NCI-H526 treated with DMSO at 0.1 percent for 48 hours (cell line): Measurements from ENCODE around the gene RALGPS1.

Experiments used
- DNase-seq: peaks from one replicate; lab custom pipeline; 2025; lab: John Stamatoyannopoulos, UW

RALGPS1 gene

GRCh38 chr9:127053960-127054359, 139.4 kb downstream of the RALGPS1 start:
- DNase-seq: no peak

DNA sequence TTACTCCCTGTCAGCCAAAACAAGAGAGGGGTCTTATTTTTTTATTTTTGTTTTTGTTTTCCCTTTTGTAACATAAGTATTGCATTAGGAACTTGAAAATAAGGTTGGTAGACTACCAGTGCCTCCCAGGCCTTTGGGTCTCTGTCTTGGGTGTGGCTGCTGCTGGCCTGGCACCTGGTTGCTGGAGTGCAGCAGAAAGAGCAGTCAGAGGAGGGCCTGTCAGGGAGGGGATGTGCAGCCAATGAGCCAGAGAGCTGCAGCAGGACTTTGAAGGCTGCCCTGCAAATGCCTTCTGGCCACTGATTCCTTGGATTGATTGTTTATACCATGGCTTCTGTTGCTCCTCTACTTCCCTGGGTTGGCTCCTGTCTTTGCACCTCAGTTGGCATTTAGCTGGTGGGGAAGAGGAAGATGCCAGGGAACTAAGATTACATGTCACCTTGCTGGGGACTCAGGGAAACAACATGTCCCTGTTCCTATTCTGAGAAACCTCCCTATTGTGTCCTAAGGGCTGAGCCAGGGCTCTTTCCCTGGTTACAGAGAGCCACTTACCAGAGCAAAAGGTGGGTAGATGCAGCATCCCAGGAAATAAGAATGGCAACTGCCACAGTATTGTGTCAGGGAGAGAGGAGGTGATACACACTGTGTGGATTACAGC, 141.3 kb downstream of the RALGPS1 start:
- no peak for DNase-seq

- no peak for DNase-seq
Measured at GRCh38 chr9:127056446-127056845, 141.9 kb downstream of the RALGPS1 start.

DNA sequence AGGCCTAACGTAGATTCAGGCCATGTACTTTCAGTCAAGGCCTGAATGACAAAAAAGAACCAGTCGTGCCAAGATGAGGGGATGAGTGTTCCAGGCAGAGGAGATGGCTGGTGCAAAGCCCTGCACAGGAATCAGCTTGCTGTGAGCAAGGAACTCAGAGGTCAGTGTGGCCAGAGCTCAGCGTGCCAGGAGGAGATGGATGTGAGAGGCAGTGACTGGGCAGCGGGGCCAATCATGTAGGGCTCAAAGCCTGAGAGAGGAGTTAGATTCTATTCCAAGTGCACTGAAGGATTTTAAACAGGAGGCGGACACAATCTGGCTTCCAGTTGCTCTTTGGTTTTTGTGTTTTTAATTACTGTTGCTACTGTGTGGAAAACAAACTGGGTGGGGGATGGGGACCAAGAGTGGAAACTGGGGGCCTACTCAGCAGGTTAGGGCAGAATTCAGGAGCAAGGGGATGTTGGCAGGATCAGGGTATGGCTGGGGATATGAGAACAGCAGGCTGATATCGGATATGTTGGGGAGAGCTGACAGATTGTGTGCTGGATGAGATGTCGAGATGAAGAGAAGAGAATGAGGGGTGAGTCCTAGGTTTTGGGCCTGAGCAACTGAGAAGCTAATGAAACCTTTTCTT, 143.5 kb downstream of the RALGPS1 start:
- no peak for DNase-seq

DNA sequence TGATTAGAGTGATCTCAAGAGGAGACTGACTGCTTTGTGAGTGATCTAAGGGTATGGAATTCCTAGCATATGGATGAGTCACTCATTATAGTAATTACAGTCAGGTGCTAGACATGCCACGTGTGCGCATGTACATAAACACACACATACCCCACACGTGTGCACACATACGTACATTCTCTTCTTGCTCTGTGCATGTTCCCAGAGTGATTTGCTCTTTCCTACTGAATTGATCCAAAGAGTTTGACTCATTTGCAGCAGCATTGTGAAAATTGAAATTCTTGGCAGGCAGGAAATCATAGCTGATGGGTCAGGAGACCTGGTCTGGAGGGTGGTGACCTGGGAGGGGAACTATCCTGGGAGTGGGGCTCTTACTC, 144.1 kb downstream of the RALGPS1 start:
- DNase-seq: no peak

DNA sequence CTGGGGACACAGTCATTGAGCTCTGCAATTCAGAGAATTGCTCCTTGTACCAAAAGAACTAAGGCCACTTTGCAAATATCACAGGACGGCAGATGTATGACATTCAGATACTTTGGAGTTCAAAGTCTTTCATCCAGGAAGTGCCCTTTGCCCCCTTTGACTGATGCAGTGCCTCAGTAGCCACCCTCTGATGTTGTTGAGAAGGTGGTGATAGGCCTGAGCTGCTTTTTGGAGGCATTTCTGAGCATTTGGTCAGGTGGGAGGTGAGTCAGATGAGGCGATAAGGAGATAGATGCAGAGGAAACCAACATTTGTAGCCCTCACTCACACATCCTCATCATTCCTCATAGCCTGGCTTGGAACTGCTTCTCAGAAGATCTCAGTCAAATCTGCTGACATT, 144.4 kb downstream of the RALGPS1 start:
- DNase-seq: no peak

GRCh38 chr9:127059765-127060361, 145.3 kb downstream of the RALGPS1 start:
- no peak for DNase-seq

GRCh38 chr9:127061411-127061810, 146.8 kb downstream of the RALGPS1 start:
- no peak for DNase-seq

DNA sequence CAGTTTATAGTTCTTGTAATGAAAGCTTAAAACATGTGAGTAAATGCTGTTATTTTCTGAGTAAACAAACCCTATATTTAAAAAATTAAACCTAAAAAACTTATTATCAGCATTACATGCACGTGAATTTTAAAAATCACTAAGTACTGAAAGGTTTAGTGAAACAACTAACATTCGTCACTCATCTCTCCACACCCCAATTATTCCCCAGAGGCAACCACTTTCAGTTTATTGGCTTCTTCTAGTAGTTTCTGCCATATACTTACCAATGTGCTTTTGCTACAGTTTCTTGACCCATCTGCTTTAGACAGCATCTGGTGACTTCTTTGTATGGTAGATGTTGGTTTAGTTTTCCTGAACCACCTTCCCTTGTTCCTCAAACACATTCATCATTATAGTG, 149.8 kb downstream of the RALGPS1 start:
- DNase-seq: no peak

GRCh38 chr9:127065592-127065991, 151.0 kb downstream of the RALGPS1 start:
- no peak for DNase-seq

DNA sequence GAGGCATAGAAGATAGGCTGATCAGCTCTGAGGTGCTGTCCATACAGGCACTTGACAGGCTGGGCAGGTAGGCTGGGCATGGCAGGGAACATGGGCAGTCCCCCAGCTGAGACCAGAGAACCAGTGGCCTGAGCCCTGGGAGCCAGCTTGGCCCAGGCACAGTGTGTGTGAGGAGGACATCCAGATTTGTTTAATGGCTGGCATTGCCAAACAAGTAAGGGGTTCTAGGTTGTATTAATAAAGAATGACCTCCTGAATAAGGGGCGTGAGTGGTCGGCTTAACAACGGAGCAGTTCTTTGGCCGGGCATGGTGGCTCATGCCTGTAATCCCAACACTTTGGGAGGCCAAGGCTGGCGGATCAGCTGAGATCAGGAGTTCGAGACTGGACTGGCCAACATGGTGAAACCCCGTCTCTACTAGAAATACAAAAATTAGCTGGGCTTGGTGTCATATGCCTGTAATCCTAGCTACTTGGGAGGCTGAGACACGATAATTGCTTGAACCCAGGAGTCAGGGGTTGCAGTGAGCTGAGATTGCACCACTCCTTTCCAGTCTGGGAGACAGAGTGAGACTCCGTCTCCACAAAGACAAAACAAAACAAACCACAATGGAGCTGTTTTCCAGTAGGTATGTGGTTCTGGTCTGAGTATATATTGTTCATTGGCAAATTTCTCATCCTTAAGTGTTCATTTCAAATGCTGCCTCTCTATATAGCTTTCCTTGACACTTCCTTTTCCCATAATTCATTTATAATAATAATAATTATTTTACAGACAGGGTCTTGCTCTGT, 151.7 kb downstream of the RALGPS1 start:
- DNase-seq: no peak

DNA sequence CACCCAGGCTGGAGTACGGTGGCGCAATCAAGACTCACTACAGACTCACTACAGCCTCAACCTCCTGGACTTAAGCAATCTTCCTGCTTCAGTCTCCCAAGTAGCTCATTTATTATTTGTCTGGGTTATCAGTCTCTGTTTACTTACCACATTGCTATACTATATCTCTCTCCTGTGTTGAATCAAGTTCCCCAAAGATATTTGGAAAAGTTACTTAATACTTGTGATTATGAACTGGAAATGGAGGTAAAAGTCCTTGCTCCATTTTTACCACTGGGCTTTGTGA, 152.2 kb downstream of the RALGPS1 start:
- DNase-seq: no peak

DNA sequence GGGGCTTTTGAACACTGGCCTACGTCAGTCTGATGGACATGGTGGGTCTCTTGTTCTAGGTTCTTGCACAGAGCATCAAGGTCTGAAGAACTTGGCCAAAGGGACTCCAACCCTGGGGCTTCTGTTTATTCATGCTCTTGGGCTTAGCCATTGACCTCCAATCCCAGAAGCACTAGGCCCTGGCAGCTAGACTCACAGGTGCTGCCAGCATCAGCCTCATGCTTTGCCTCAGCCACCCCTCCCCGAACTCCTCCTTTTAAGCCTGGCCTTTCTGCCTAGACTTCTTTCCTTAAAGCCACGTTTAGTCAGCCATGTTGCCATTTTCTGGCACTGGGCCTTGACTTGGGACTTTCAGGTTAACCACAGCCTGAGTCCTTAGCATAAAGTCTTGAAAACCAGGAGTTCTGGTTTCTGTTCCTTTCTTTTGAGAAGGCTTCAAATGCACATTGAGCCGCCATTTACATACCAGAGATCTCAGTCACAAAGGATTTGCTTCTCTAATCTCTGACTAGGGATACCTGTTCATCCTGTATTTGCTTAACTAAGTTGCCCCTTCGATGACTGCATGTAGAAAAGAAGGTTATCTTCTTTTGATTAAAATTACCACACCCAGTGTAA, 153.1 kb downstream of the RALGPS1 start:
- DNase-seq: no peak

- no peak for DNase-seq
Measured at GRCh38 chr9:127074561-127075548, 160.3 kb downstream of the RALGPS1 start.

DNA sequence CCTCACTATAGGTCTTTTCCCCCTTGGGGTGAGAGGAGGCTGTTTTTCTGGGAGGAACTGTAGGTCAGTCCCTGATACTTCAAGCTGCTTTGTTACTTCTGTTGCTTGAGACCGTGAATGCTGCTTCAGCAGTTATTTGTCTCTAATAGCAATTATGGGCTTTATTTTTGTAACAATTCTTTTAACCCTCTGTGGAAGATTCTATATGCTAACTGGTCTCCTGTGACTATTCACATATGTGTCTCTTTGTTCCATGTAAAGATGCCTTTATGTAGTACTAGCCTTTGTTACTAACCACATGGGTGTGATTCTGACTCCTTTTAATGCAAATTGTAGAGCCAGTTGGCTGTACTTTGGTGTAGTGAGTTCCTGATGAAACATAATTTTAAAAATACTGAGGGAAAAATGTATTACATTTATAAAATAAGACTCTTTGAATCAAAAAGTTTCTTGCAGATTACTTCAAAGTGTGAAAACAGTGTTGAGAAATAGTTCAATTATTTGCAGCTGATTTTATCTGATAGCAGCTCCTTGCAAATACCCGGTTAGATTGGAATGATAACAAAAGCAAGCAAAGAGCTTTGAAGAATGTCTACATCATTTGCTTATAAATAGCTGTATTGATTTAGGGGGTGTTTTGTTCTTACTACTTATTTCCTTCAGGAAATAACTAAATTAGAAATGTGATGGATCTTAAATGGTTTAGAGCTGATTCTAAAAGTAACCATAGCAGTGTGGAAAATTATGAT, 161.2 kb downstream of the RALGPS1 start:
- DNase-seq: no peak

- no peak for DNase-seq
Measured at GRCh38 chr9:127076860-127077643, 162.5 kb downstream of the RALGPS1 start.

DNA sequence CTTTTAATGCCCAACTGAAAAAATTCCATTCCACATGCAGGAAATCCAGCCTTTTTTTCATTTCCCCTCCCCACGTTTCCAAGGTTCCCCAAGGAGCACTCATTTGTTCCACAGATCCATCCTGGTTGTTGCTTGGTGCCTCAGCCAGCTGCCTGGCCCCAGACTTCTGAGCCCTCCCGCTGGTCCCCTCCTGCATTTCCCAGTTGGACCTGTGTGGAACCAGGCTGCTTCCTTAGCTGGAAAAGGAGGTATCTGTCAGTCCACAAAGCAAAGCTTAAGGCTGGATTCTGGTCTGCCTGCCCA, 163.0 kb downstream of the RALGPS1 start:
- no peak for DNase-seq

- DNase-seq: no peak
Measured at GRCh38 chr9:127078336-127078735, 163.8 kb downstream of the RALGPS1 start.

- DNase-seq: no peak
Measured at GRCh38 chr9:127078988-127079387, 164.4 kb downstream of the RALGPS1 start.
